GM19455 (cell line): ENCODE results near the gene IQGAP3.
"Not testable (repeated sequence)": the region's sequence is repeated elsewhere in the genome, so short reads cannot be mapped to it uniquely, and the experiment has no call there.

Experiments
- ATAC-seq: cut with Tn5 transposase; IDR thresholded peaks from one replicate; pipeline ENCODE4 v1.9.1; 2021; ENCODE audit not compliant: unreplicated experiment

IQGAP3 gene, protein sequence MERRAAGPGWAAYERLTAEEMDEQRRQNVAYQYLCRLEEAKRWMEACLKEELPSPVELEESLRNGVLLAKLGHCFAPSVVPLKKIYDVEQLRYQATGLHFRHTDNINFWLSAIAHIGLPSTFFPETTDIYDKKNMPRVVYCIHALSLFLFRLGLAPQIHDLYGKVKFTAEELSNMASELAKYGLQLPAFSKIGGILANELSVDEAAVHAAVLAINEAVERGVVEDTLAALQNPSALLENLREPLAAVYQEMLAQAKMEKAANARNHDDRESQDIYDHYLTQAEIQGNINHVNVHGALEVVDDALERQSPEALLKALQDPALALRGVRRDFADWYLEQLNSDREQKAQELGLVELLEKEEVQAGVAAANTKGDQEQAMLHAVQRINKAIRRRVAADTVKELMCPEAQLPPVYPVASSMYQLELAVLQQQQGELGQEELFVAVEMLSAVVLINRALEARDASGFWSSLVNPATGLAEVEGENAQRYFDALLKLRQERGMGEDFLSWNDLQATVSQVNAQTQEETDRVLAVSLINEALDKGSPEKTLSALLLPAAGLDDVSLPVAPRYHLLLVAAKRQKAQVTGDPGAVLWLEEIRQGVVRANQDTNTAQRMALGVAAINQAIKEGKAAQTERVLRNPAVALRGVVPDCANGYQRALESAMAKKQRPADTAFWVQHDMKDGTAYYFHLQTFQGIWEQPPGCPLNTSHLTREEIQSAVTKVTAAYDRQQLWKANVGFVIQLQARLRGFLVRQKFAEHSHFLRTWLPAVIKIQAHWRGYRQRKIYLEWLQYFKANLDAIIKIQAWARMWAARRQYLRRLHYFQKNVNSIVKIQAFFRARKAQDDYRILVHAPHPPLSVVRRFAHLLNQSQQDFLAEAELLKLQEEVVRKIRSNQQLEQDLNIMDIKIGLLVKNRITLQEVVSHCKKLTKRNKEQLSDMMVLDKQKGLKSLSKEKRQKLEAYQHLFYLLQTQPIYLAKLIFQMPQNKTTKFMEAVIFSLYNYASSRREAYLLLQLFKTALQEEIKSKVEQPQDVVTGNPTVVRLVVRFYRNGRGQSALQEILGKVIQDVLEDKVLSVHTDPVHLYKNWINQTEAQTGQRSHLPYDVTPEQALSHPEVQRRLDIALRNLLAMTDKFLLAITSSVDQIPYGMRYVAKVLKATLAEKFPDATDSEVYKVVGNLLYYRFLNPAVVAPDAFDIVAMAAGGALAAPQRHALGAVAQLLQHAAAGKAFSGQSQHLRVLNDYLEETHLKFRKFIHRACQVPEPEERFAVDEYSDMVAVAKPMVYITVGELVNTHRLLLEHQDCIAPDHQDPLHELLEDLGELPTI (N-terminal part only)

DNA sequence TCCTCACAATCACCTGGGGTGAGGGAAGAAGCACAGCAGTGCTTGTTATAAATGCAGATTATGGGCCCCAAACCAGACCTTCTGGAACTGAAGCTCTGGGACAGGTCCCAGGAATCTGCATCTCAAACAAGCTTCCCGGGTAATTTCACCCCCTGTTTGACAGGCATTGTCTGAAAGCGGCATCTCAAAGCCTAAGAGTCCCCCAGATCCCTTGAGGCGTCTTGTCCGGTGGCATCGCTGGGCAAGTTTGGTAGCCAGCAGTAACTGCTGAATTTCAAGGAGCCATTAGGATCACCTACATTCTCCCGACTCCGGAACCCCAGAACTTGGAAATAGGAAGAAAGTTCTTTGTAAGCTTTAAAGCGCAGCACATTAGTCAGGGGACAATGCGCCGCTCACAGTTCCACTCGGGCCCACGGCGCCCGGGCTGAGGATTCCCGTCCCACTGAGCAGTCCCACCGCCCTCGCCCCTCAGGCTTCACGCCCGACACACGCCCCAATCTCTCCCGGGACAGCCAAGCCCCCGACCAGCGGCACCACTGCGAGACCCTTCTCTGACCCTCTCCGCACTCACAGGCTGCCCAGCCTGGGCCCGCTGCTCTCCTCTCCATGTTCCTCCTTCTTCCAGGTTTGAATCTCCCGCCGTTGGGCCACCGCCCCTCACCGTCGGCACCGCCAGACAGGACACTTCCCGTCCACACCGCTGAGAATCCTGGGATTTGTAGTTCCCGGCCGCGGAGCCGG, at the start of gene IQGAP3:
TSS of gene IQGAP3 (minus strand) at position 647 of the 744 bp plus-strand sequence. CDS start at position 611, 36 bp downstream.
- no peak for ATAC-seq

DNA sequence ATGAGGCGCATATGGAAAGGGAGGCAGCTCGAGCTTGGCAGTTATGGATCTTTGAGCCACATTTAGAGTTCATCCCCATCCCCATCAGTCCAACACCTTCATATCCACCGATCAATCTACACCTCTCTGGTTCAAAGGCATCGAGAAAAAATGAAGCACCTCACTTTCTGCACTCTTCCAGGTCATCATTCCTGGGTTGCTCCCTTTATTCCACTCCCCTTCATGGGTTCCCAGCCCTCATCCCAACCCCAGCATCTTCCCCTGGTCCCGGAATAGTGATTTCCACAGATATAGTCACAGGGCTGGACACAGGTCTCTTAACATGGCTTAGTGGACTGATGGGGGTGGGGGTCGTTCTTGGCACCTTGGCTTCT, 47.2 kb upstream of the IQGAP3 start:
- no peak for ATAC-seq

DNA sequence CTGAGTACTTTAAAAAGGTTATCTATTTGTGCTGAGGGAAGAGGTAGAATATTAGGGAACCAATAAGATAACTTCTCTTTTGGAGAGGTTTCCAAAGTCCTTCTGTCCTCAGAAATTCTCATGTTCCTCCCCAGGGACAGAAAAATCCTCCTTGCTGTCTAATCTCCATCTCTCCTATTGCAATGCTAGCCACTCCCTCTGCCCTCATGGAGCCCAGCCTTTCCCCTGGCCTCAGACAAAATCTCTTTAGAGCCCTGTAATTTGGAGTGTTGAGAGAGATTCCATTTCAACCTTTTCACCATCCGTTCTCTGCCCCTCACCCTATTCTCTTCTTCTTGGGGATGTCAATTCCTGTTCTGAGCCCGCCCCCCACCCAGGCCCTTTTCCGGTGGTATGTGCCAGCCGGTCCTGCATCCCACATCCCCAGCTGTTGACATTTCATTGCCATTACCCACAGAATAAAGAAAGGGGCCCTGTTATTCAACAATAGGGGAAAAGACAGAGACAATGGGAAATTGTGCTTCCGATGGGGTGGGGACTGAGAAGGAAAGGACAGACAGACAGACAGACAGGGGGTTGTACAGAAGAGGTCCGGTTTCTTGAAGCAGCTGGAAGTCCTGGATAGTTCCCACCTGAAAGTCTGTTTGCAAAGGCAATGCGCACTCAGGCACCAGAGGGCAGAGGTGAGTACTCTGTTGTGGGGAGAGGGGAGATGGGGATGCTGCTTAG, 46.7 kb upstream of the IQGAP3 start, which contains the start of gene HAPLN2:
TSS of gene HAPLN2 (plus strand) at position 563 of the 729 bp plus-strand sequence. CDS start 4,076 bp downstream, outside the sequence.
- ATAC-seq: no peak

DNA sequence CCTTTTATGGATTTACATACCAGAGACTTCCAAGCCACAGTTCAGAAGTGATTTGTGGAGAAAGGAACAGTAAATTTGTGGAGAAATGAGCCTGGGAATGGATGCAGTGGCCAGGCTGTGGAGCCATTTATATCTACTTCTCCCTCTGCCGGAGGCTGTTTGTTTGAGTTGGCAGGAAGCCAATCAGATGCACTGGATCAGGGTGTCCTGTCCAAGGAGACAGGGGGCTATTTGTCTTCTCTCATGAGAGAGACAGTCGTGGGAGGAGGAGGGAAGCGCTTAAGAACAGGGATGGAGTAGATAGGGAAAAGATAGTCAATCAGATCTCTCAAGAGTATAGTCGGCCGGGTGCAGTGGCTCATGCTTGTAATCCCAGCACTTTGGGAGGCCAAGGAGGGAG, 44.1 kb upstream of the IQGAP3 start:
- no peak for ATAC-seq

DNA sequence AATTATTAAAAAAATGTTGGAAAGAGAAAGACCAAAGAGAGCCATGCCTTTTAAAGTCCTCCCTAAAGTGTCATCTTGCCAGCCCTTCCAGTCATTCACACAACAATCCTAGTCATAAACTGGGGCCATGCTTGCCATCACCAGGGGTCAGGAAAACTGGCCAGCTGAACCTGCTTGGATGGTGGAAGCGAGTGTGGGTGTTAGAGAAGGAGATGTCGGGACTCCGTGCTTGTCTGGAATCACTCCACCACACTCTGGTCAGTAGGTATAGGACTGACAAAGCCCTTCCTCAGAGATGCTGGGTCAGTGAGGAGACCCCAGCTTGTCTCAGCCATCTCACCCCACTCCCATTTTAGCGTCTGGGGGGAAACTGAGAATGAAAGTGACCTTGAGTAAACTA, 43.6 kb upstream of the IQGAP3 start:
- ATAC-seq: no peak

DNA sequence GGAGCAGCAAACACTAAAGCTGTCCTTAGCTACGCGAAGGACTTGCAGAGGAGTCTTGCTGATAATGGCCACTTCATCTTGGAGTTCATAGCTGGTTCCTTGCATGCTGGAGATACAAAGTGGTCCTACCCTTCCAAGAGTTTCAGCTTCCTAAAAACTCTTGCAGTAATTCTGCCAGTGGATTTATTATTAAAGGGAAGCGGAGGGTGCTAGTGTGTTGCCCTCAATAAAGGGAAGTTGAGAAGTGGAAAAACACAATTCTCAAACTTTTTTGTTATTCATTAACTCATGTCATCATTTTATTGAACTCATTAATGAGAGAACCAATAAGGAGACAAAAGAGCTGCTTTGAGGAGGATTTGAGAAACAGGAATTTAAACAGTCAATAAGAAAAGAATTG, 40.3 kb upstream of the IQGAP3 start:
- ATAC-seq: no peak

DNA sequence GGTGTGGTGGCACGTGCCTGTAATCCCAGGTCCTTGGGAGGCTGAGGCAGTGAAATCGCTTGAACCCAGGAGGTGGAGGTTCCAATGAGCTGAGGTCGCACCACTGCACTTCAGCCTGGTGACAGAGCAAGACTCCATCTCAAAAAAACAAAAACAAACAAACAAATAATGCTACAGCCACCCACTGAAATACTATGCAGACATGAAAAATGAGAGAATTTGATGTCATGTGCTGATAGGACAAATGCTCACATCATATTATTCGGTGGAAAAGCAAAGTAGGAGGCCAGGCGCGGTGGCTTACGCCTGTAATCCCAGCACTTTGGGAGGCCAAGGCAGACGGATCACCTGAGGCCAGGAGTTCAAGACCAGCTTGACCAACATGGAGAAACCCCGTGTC, 37.7 kb upstream of the IQGAP3 start:
- ATAC-seq: not testable (repeated sequence)

DNA sequence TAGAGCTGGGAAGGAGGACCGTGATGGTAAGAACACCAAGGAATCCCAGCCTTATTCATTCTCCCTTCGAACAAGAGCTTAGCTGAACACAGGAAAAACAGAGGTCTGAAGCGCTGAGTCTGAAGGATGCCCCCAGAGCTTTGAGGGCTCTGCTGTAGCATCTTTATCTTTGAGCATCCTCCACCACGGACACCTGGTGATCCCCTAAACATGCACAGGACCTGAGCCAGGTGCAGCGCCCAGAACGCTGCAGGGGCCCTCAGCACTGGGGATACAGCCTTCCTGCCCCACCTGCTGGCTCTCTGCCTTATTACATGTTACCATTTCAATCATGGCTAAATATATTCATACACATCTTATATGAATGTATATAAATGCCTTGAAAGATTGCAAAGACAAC, 36.6 kb upstream of the IQGAP3 start:
- peak; percentile 56 for ATAC-seq

DNA sequence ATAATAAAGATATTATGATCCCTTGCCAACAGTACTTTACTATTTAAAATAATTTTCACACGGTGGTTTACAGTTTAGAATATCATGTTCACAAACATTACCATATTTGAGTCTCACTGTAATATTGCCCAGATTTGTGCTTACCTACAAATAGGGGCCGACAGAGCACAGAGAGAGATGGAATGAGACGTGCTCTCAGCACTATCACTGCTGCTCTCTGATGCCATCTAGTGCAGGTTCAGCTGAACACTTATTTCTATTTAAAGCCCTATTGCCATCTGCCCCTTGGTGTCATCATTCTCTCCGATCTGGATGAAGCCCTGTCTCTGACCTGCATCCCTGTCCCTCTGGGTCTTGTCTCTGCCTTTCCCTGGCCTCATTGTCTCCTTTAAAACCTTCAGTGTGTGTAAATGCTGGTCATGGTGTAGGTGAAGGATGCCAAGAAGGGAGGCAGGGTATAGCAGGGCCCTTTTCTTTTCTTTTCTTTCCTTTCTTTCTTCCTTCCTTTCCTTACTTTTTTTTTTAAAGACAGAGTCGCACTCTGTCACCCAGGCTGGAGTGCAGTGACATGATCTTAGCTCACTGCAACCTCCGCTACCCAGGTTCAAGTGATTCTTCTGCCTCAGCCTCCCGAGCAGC, 35.8 kb upstream of the IQGAP3 start:
- peak; percentile 64 for ATAC-seq

DNA sequence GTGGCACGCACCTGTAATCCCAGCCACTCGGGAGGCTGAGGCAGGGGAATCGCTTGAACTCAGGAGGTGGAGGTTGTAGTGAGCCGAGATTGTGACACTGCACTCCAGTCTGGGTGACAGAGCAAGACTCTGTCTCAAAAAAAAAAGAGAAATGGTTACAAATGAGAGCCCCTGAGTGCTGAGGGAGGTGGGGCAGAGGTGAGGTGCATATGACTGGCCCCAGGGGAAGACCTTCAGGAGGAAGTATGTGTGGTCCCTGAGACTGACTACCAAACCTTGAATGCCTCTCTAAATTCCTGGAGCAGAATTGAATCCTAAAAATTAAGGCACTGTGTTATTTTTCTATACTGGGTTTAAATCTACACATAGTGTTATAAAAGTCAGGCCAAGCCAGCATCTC, 35.0 kb upstream of the IQGAP3 start:
- ATAC-seq: not testable (repeated sequence)

DNA sequence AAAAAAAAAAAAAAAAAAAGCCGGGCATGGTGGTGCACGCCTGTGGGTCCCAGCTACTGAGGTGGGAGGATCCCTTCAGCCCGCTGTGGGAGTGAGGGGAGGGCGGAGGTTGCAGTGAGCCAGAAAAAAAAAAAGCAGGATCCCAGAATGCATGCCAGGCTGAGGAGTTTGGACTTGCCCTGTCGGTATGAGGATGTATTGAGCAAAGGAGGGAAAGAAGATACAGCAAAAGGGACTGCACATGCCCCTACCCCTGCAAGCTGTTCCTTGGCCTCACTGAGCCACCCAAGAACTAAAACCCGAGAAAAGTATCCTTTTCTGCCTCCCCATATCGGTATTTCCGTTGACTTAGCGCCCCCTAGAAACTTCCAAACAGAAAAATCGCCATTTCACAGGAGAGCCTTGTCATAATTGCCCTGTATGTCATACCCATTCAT, 30.2 kb upstream of the IQGAP3 start:
- ATAC-seq: no peak

DNA sequence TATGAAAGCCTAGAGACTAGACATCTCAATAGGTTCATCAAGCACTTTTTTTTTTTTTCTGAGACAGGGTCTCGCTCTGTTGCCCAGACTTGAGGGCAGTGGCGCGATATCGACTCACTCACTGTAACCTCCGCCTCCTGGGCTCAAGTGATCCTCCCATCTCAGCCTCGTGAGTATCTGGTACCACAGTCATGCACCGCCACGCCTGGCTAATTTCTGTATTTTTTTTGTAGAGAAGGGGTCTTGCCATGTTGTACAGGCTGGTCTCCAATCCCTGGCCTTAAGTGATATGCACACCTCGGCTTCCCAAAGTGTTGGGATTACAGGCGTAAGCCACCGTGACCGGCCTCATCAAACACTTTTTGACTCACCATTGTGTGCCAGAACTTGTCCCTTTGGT, 29.5 kb upstream of the IQGAP3 start:
- ATAC-seq: no peak

DNA sequence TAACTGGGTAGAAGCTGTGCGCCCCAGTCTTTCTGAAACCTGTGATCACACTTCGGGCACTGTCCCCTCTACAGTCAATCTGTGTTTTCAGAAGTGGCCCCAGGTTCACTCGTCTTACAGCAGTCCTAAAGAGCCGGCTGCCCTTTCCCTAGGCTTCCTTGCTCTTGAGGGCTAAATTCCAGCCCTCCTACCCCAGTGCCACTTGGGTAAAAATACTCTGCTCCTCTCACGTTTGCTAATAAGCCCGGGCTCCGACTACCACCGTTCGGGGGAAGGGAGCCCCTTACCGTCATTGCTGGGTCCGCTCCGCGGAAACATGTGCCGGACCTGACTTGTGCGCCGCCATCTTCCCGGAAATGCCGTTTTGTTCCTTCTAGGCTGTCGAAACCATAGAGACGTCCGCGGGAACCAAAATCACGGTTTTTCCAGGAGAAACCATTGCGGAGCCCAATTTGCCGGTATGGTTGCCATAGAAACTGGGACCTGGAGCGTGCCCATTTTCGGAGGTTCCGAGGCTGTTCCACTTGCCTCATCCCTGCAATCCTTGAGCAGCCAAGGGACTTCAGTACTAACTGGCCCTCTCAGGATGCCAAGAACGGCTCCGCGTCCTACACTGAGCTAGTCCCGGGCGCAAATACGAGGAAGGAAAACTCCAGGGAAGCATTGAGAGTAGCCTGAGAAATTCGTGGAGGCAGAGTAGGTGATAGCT, 28.9 kb upstream of the IQGAP3 start, which contains the start of gene GPATCH4:
TSS of gene GPATCH4 (minus strand) at position 358 of the 709 bp plus-strand sequence.
- ATAC-seq: peak; percentile 56

DNA sequence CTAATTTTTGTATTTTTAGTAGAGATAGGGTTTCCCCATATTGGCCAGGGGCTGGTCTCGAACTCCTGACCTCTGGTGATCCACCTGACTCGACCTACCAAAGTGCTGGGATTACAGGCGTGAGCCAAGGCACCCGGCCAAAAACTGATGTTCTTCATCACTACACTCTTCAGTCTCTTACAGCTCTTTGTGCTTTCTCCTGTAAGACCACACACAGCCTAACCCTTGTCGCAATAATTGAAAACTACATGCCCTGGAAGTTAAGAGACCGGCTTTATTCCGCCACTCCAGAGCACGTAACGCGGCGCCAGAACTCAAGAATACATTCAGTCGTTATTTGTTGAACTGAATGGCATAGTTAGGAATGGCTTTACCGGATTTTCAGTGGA, 28.4 kb upstream of the IQGAP3 start:
- no peak for ATAC-seq

DNA sequence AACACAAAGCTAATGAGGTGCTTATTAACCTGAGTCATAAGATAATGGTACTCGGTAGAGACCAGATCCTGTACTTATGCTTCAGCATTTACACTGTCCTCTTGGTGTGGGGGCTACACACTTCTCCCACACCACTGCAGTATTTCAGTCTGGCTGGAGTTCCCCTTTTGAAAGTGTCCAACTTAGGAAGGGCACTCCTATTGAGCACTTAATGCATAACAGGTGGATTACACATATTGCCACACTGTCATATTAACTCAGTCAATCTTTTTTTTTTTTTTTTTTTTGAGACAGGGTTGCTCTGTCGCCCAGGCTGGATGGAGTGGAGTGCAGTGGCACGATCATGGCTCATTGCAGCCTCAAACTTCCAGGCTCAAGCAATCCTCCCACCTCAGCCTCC, 27.4 kb upstream of the IQGAP3 start:
- ATAC-seq: no peak

DNA sequence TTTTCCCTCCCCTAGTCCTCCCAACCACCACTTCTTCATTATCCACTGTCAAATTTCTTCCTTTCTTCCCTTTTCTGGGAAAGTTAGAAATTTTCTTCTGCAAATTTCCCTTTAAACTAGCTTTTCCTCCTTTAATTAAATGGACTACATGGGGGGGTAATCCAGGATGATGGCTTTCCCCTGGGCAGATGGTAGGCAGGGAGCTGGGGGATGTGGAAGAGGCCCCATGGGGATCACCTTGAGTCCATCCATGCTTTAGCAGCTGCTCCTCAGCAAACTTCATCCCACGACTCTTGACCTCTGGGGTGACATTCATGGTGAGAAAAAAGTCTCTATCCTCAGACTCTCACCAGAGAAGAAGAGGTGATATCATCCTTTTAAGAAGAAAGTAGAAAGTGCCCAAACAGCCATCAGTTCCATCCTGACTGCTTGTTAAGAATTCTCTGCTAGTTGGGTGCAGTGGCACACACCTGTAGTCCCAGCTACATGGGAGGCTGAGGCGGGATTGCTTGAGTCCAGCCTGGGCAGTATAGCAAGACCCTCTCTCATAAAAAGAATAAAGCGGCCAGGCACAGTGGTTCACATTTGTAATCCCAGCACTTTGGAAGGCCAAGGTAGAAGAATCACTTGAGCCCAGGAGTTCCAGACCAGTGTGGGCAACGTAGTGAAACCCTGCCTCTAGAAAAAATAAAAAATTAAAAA, 26.5 kb upstream of the IQGAP3 start:
- no peak for ATAC-seq

DNA sequence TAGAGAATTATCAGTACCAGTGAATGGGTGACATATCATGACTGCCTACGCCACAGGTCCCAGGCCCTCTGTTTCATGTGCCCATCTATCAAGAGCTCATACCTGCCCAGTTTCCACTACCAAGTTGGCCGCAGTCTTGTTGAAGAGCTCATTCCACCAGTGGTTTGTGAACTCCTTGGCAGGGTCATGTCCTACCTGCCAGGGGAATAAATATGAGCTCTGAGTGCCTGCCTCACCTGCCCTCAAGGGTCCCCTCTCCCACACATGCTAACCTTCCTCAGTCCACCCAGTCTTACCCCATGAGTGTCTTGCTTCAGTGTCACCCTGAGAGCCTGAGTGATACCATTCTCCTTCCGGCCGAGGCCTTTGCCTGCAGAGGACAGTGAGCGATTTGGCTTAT, 25.8 kb upstream of the IQGAP3 start:
- ATAC-seq: no peak

DNA sequence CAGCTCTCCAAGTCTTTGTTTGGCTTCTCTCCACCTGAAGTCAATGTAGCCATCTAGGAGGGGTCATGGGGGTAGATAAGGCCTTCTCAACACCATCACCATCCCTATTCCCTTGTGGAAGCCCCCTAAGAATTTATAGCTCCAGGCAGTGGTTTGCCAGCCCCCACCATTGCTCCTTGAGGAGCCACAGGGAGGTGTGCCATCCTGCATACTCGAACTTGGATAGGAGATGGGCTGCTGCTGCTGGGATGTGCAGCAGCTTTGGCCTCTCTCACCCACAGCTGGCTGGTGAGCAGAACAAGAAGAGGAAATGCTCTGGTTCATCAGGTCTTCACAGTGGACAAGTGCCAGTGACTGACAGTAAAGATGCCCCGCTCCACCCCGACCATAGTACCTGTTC, 24.1 kb upstream of the IQGAP3 start:
- no peak for ATAC-seq
